ENCODE data around the gene TAS2R20. TPM values are rescaled to one million over a fixed set of nuclear protein-coding genes. Genes with fewer than 3 reads are reported as not detected.
"Not testable (repeated sequence)": the region's sequence is repeated elsewhere in the genome, so short reads cannot be mapped to it uniquely, and the experiment has no call there.

Gene TAS2R20
- total and polyA plus RNA-seq, 2 donors (not counting 3 experiments of a cell fraction or from before 2014, with no cell fraction given) = 0.48 to 3.3 TPM

DNA sequence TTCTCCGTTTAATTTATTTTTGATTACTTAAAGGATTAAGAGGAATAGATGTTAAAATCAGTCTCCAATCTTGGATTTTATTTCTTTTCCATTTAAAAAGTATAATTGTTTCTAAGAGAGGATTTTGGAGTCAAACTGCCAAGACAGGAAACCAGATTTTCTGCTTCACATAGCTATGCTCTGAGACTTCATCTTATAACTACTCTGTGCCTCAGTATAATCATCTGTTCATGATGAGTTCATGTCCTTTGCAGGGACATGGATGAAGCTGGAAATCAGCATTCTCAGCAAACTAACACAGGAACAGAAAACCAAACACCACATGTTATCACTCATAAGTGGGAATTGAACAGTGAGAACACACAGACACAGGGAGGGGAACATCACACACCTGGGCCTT lies 42.1 kb upstream of the TAS2R20 start:
- Histone ChIP-seq H4K20me1 (replicated peaks; ENCODE audit: control insufficient read depth, extremely low read depth, insufficient read depth, low read length) (no peaks in the 10 kb centered on the region), H3K27ac (ENCODE audit: insufficient read depth, low read depth, low read length) (no peak overlapping the region), H3K79me2 (ENCODE audit: control insufficient read depth, insufficient read depth, low read length) (no peaks in the 10 kb centered on the region), H3K9ac (replicated peaks; ENCODE audit: extremely low read depth, insufficient read depth, low read length) (no peak overlapping the region), H2AFZ (ENCODE audit: low read depth, low read length) (no peak overlapping the region), H3K9me3 (replicated peaks; ENCODE audit: control insufficient read depth, insufficient read depth, low read length) (no peaks in the 10 kb centered on the region), H3K36me3 (ENCODE audit: control insufficient read depth in 2 of 2, extremely low read depth in 1 of 2, insufficient read depth in 2 of 2, low read length in 2 of 2) (no peaks in the 10 kb centered on the region), H3K4me3 (replicated peaks in 1 of 3; ENCODE audit: insufficient read depth in 1 of 3, low read depth in 1 of 3, low read length in 3 of 3) (no peak overlapping the region), H3K9me1 (replicated peaks; ENCODE audit: control insufficient read depth, extremely low read depth, insufficient read depth, low read length) (no peaks in the 10 kb centered on the region), H3K4me1 (ENCODE audit: control insufficient read depth, extremely low read depth, insufficient read depth, low read length) (no peaks in the 10 kb centered on the region), H3K4me2 (ENCODE audit: insufficient read depth, low read length) (no peak overlapping the region), H3K27me3 (ENCODE audit: control insufficient read depth in 2 of 2, insufficient read depth in 2 of 2, low read length in 2 of 2) (no peaks in the 10 kb centered on the region)
- ChIA-PET POLR2A (no interaction called here), CTCF (no interaction called here)
- no TSS peak for BruUV-seq (replicated peaks)
- TF ChIP-seq GATA2 (IDR thresholded peaks at IDR 0.05; ENCODE audit: insufficient read depth, insufficient read length, low read depth, low read length) = no peak
- DNase-seq (ENCODE audit: low read depth, low spot score) (no peak), FAIRE-seq (no peak)
- dilution Hi-C loops (cut with MboI; ENCODE audit: extremely low pct_ligation_motif_present, low sequenced_read_pairs) (no loop called here), intact Hi-C loops (cut with micrococcal nuclease) (no loop called here)

DNA sequence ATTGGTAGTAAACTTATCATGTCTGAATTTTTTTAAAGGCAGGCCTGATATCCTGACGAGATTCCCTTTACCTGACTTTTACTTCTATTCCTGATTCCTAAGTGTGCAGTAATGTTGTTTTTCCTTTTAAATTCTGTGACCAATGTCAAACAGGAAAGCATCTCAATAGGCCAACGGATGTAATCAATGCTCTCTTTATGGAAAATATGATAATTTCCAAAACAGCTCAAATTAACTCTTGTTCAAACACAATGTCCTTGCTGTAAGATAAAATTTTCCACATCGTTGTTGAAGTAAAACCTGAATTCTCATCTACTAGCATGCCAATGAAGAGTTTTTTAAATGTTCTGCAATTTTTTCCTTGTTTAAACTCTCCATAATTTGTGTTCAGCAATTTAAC lies 41.1 kb upstream of the TAS2R20 start:
- Histone ChIP-seq H3K9me3 (replicated peaks; ENCODE audit: control insufficient read depth, insufficient read depth, low read length) (no peaks in the 10 kb centered on the region), H3K79me2 (ENCODE audit: control insufficient read depth, insufficient read depth, low read length) (no peaks in the 10 kb centered on the region), H3K27ac (ENCODE audit: insufficient read depth, low read depth, low read length) (no peak overlapping the region), H3K36me3 (ENCODE audit: control insufficient read depth in 2 of 2, extremely low read depth in 1 of 2, insufficient read depth in 2 of 2, low read length in 2 of 2) (no peaks in the 10 kb centered on the region), H3K4me3 (replicated peaks in 1 of 3; ENCODE audit: insufficient read depth in 1 of 3, low read depth in 1 of 3, low read length in 3 of 3) (no peak overlapping the region), H2AFZ (ENCODE audit: low read depth, low read length) (no peak overlapping the region), H3K27me3 (ENCODE audit: control insufficient read depth in 2 of 2, insufficient read depth in 2 of 2, low read length in 2 of 2) (no peaks in the 10 kb centered on the region), H3K9ac (replicated peaks; ENCODE audit: extremely low read depth, insufficient read depth, low read length) (no peak overlapping the region), H3K4me2 (ENCODE audit: insufficient read depth, low read length) (no peak overlapping the region), H4K20me1 (replicated peaks; ENCODE audit: control insufficient read depth, extremely low read depth, insufficient read depth, low read length) (no peaks in the 10 kb centered on the region), H3K9me1 (replicated peaks; ENCODE audit: control insufficient read depth, extremely low read depth, insufficient read depth, low read length) (no peaks in the 10 kb centered on the region), H3K4me1 (ENCODE audit: control insufficient read depth, extremely low read depth, insufficient read depth, low read length) (no peaks in the 10 kb centered on the region)
- intact Hi-C loops (cut with micrococcal nuclease) (loop anchor here (1.0 to 5.0 kb wide), 3 partner anchors 26 to 58 kb away; no protein-coding TSS in a partner anchor), dilution Hi-C loops (cut with MboI; ENCODE audit: extremely low pct_ligation_motif_present, low sequenced_read_pairs) (no loop called here)
- ChIA-PET POLR2A (no interaction called here), CTCF (interaction anchor here (0.9 kb wide), 1 partner anchor 14 kb away, joined by 3 read pairs; no protein-coding TSS in a partner anchor)
- no peak for TF ChIP-seq POLR2AphosphoS5 (IDR thresholded peaks at IDR 0.05; ENCODE audit: insufficient read depth, low read depth, low read length)
- no peak for TF ChIP-seq EZH2 (IDR thresholded peaks at IDR 0.05; ENCODE audit: borderline replicate concordance, low read depth, low read length, severe bottlenecking)
- TF ChIP-seq, protein P1, sequence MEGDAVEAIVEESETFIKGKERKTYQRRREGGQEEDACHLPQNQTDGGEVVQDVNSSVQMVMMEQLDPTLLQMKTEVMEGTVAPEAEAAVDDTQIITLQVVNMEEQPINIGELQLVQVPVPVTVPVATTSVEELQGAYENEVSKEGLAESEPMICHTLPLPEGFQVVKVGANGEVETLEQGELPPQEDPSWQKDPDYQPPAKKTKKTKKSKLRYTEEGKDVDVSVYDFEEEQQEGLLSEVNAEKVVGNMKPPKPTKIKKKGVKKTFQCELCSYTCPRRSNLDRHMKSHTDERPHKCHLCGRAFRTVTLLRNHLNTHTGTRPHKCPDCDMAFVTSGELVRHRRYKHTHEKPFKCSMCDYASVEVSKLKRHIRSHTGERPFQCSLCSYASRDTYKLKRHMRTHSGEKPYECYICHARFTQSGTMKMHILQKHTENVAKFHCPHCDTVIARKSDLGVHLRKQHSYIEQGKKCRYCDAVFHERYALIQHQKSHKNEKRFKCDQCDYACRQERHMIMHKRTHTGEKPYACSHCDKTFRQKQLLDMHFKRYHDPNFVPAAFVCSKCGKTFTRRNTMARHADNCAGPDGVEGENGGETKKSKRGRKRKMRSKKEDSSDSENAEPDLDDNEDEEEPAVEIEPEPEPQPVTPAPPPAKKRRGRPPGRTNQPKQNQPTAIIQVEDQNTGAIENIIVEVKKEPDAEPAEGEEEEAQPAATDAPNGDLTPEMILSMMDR (IDR thresholded peaks at IDR 0.05; ENCODE audit: extremely low read depth in 1 of 2, insufficient read depth in 1 of 2, low read depth in 1 of 2, low read length in 2 of 2) = no peak
- TF ChIP-seq JUN (IDR thresholded peaks at IDR 0.05; ENCODE audit: borderline replicate concordance, insufficient read depth, insufficient read length, low read depth) = no peak
- no peak for TF ChIP-seq GATA2 (IDR thresholded peaks at IDR 0.05; ENCODE audit: insufficient read depth, insufficient read length, low read depth, low read length)
- TF ChIP-seq POLR2A (IDR thresholded peaks at IDR 0.05; ENCODE audit: low read depth, low read length) = no peak
- no peak for TF ChIP-seq FOS (IDR thresholded peaks at IDR 0.05; ENCODE audit: borderline replicate concordance, insufficient read depth, low read length)
- TF ChIP-seq MYC (IDR thresholded peaks at IDR 0.05; ENCODE audit: low read depth, low read length) = no peak
- TF ChIP-seq, protein P2, sequence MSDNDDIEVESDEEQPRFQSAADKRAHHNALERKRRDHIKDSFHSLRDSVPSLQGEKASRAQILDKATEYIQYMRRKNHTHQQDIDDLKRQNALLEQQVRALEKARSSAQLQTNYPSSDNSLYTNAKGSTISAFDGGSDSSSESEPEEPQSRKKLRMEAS (IDR thresholded peaks at IDR 0.05; ENCODE audit: insufficient read depth, insufficient read length) = no peak
- FAIRE-seq (no peak), DNase-seq (ENCODE audit: low read depth, low spot score) (no peak)
- no TSS peak for BruUV-seq (replicated peaks)

DNA sequence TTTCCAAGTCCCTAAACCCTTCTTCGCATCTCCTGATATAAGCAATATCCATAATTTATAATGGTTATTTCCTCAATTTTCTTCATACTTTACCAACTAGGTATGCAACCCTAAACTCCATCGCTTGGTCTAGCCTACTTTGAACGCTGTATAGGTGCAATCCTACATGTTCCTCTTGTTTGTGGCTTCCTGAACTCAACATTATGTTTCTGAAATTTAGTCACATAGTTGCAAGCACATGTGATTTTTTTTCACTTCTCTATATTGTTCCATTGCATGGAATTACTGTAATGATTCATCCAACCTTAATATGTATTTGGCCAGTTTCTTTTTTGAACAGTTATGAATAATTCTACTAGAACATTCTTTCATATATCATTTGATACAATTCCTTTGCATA lies 35.9 kb upstream of the TAS2R20 start:
- POLR2A ChIA-PET; intact Hi-C loops (cut with micrococcal nuclease); H3K4me3 ChIP-seq (replicated peaks in 1 of 3; ENCODE audit: insufficient read depth in 1 of 3, low read depth in 1 of 3, low read length in 3 of 3); H3K9me3 ChIP-seq (replicated peaks; ENCODE audit: control insufficient read depth, insufficient read depth, low read length); H3K9ac ChIP-seq (replicated peaks; ENCODE audit: extremely low read depth, insufficient read depth, low read length); H3K27me3 ChIP-seq (ENCODE audit: control insufficient read depth in 2 of 2, insufficient read depth in 2 of 2, low read length in 2 of 2); BruUV-seq (replicated peaks); H3K9me1 ChIP-seq (replicated peaks; ENCODE audit: control insufficient read depth, extremely low read depth, insufficient read depth, low read length); FAIRE-seq; CTCF ChIA-PET; H4K20me1 ChIP-seq (replicated peaks; ENCODE audit: control insufficient read depth, extremely low read depth, insufficient read depth, low read length); H3K4me2 ChIP-seq (ENCODE audit: insufficient read depth, low read length); H3K36me3 ChIP-seq (ENCODE audit: control insufficient read depth in 2 of 2, extremely low read depth in 1 of 2, insufficient read depth in 2 of 2, low read length in 2 of 2); H3K27ac ChIP-seq (ENCODE audit: insufficient read depth, low read depth, low read length); H3K4me1 ChIP-seq (ENCODE audit: control insufficient read depth, extremely low read depth, insufficient read depth, low read length); DNase-seq (ENCODE audit: low read depth, low spot score); H2AFZ ChIP-seq (ENCODE audit: low read depth, low read length); dilution Hi-C loops (cut with MboI; ENCODE audit: extremely low pct_ligation_motif_present, low sequenced_read_pairs); H3K79me2 ChIP-seq (ENCODE audit: control insufficient read depth, insufficient read depth, low read length): not testable (repeated sequence)

All from endothelial cell of umbilical vein (primary cell).